Measurements from ENCODE around the gene APBA2.

DNA sequence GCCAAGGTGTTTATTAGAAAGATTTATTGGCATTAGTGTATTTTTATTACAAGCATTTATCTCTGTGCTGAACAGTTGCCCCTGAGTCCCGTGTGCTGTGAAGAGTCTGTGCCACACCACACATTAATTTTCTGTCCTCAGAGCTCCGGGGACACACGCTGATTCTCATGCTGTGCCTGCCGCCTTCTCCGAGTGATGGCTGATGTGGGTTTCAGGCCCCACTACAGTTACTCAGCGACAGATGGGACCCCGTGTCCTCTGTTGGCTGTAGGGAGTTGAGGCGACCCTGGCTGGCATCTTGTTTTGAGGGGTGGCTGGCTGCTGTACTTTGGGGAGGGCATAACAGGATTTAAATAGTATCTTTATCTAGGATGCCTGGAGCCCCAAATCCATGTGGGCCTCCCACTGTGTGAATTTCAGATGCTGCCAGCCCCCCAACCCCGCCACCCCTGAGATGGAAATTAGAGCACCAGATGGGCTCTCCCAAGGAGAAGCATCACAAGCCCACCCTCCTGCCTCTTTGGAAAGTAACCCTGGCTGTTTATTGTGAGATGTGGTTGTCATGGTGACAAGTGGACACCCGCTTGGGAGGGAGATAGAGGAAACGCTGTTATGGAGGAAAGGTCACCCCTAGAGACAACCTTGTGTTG is 185.6 kb downstream of the APBA2 start:
- TF ChIP-seq, protein P1, sequence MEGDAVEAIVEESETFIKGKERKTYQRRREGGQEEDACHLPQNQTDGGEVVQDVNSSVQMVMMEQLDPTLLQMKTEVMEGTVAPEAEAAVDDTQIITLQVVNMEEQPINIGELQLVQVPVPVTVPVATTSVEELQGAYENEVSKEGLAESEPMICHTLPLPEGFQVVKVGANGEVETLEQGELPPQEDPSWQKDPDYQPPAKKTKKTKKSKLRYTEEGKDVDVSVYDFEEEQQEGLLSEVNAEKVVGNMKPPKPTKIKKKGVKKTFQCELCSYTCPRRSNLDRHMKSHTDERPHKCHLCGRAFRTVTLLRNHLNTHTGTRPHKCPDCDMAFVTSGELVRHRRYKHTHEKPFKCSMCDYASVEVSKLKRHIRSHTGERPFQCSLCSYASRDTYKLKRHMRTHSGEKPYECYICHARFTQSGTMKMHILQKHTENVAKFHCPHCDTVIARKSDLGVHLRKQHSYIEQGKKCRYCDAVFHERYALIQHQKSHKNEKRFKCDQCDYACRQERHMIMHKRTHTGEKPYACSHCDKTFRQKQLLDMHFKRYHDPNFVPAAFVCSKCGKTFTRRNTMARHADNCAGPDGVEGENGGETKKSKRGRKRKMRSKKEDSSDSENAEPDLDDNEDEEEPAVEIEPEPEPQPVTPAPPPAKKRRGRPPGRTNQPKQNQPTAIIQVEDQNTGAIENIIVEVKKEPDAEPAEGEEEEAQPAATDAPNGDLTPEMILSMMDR (IDR thresholded peaks at IDR 0.05; ENCODE audit: low read depth, low read length) = no peak
- TF ChIP-seq EZH2phosphoT487 (IDR thresholded peaks at IDR 0.05; ENCODE audit: low read depth) = no peak
